Measurements from ENCODE around the gene GJC2.

The GJC2 gene

DNA sequence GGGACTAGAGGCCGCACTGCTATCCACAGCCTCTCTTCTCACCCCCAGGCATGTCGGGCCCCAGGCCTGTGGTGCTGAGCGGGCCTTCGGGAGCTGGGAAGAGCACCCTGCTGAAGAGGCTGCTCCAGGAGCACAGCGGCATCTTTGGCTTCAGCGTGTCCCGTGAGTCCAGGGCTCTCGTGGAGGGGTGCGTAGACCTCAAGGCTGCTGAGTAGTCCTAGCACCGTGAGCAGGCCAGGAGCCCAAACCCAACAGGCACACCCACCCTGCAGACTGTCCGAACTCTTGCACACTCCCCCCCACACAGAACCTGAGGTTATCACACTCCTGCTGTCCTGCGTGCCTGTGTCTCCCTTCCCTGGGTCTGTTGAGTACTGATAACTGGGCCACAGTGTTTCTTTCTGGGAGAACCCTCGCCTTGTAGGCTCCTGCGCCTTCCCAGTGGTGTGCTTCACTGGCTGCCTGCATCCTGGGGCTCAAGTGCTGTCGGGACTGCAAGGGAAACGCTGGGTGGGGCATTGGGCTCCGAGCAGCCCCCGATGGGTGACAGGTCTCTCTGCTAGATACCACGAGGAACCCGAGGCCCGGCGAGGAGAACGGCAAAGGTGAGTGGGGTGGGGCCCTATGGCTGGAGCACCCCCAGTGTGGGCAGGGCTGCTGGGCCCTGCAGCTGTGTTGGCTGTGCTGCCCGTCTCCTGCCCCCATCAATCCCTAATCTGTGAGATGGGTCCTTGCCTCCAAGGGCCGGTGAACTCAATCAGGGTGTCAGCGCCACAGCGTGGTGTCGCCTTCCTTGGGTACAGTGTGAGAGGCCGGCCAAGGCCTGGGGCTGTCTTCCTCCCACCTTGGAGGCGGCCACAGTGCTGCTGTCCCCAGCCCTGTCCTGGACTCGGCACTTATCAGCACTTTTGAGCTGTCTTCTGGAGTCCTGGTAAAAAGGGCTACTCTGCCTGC is 4.0 kb upstream of the GJC2 start:
- no peak for DNase-seq (ENCODE audit: low read depth)

GRCh38 chr1:228146417-228147150 is 3.1 kb upstream of the GJC2 start:
- DNase-seq (ENCODE audit: low read depth), result no peak

DNA sequence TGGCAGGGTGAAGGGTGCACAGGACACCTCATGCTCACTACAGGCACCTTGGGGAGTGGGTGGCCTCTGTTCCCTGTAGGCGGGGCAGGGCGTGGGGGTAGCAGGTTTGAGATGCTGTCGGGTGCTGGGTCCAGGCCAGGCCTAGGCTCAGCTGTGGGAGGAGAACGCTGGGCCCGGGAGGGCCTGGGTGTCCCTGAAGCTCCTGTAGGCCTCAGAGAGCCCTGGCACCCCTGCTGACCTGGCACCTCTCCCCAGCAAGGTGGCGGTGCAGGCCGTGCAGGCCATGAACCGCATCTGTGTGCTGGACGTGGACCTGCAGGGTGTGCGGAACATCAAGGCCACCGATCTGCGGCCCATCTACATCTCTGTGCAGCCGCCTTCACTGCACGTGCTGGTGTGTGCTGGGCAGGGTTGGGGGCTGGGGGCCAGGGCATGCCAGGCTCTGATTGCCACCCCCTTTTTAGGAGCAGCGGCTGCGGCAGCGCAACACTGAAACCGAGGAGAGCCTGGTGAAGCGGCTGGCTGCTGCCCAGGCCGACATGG is 2.5 kb upstream of the GJC2 start:
- DNase-seq (ENCODE audit: low read depth), result no peak

- no peak for DNase-seq (ENCODE audit: low read depth)
Measured at GRCh38 chr1:228147768-228148167, 2.0 kb upstream of the GJC2 start.

DNA sequence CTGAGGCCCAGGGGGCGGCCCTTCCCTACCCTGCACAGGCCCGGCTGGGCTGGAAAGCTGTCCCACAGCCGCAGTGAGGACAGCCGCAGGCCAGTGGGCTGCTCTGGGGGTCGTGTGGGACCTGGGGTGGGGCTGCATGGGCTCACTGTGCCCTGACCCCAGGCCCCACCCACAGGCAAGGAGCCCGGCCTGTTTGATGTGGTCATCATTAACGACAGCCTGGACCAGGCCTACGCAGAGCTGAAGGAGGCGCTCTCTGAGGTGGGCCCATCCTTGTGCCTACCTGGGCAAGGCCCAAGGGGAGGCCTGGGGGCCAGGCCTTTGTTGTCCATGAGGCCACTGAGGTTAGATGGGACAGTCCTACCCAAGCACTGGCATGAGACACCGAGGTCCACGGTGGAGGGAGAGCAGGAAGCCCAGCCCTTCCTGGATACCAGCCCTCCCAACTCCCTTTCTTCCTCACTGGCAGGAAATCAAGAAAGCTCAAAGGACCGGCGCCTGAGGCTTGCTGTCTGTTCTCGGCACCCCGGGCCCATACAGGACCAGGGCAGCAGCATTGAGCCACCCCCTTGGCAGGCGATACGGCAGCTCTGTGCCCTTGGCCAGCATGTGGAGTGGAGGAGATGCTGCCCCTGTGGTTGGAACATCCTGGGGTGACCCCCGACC is 1.4 kb upstream of the GJC2 start:
- no peak for DNase-seq (ENCODE audit: low read depth)

DNA sequence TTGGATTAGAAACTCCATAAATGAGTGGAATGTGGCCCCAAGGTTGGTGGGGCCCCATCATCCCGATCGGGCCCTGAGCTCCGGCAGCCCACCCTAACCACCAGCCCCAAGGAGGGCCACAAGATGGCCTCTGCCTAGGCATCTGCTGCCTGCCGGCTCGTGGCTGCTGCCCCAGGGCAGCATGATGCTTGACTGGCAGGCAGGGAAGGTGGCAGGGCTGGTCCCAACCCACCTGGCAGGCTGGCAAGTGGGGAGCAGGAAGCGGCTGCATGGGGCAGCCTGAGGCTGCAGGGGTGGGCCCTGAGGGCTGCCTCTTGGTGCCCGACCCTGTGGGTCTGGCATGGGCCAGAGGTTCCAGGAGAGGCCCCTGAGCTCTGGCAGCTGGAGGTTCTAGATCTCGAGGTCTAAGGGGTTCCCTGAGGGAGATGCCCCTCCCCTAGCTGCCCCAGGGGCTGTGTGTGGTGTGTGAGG is 760 bp upstream of the GJC2 start:
- no peak for DNase-seq (ENCODE audit: low read depth)

DNA sequence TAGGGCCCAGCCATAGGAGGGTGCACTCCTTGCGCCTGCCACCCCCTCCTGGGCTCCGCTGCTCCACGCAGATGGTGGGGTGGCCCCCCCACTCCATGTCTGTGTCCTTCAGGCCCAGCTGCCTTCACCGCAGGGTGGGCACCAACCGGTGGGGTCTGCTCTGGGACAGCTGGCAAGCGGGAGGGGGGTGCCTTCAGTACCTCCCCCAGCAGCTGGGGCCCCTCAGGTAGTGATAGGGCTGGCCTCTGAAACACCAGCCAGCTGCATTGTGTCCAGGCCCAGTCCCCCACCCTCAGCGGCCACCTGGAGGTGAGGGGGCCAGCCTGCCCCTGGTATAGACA is 360 bp downstream of the GJC2 start:
- no peak for DNase-seq (ENCODE audit: low read depth)

GRCh38 chr1:228150461-228151179 is 890 bp downstream of the GJC2 start:
- no peak for DNase-seq (ENCODE audit: low read depth)

GRCh38 chr1:228151180-228151925 is 1.6 kb downstream of the GJC2 start:
- DNase-seq (ENCODE audit: low read depth), result no peak

- DNase-seq (ENCODE audit: low read depth), result no peak
Measured at GRCh38 chr1:228152097-228152917, 2.6 kb downstream of the GJC2 start.

DNA sequence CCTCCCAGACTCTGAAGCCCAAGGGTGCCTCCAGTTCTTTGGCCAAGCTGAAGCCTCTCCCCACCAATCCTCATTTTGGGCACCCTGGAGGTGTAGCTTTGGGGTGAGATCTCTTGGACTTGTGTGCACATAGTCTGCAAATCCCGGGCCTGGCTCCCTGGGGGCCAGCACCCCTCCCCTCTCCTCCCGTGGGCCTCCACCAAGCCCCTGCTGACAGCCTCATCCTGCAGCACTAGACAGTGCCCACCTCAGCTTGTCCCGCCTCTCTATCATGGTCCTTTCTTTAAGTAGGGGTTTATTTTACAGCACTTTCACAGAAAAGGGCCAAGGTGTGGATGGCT is 3.2 kb downstream of the GJC2 start:
- no peak for DNase-seq (ENCODE audit: low read depth)

- DNase-seq (ENCODE audit: low read depth), result no peak
Measured at GRCh38 chr1:228154021-228154669, 4.4 kb downstream of the GJC2 start.

DNA sequence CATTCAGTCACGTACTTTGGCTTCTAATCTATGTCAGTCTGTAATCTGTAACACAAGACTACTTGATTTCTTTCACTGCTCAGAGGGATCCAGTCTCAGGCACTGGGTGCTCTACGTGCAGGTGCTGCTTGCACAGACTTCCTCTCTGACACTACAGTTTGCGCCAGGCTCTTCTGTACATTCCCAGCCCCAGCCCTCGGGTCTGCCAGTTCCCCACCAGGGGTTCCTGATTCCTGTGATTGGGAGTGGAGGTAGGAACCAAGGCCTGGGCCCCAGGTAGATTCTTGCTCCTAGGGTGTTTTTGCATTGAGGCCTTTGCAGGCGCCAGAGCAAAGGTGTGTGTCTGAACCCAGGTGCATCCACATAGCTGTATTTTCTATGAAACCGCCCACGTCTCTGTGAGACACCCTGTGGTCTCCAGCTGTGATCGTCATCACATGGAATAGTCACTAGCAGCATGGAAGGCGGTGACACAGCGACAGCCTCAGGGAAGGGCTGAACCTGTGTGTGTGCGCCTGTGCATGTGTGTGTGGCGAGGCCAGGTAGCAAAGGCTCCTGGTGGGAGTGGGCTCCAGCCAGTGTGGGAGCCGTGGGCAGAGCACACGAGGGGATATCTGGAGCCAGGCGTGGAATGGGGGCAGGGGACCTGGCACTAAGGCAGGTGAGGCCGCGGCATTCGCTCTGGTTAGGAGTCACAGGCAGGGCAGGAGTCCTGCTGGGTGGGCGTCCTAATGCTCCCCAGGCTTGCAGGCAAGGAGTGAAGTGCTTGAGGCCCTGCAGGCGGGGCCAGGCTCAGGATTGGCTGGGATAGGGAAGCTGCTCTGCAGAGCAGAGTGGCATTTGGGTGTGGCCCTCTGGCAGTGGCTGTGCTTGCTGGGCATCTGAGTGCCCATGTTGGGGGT is 5.2 kb downstream of the GJC2 start:
- DNase-seq (ENCODE audit: low read depth), result no peak

GRCh38 chr1:228155596-228156514 is 6.1 kb downstream of the GJC2 start:
- DNase-seq (ENCODE audit: low read depth), result no peak

DNA sequence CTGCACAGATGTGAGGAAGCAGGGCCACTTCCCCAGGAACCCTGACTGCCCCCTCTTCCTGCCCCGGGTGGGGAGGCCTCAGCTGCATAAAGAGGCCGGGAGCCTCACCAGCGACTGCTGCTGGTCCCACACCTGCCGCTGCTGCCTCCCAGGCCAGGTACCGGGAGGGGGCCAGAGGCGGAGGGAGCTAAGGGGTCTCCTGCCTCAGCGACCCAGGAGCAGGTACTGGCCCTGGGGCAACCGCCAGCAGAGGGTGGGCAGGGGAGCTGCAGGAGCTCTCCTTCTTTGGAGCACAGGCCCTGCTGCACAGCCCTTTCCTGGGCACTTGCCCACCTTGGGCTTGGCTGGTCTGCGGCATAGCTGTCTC is 6.8 kb downstream of the GJC2 start:
- no peak for DNase-seq (ENCODE audit: low read depth)

DNA sequence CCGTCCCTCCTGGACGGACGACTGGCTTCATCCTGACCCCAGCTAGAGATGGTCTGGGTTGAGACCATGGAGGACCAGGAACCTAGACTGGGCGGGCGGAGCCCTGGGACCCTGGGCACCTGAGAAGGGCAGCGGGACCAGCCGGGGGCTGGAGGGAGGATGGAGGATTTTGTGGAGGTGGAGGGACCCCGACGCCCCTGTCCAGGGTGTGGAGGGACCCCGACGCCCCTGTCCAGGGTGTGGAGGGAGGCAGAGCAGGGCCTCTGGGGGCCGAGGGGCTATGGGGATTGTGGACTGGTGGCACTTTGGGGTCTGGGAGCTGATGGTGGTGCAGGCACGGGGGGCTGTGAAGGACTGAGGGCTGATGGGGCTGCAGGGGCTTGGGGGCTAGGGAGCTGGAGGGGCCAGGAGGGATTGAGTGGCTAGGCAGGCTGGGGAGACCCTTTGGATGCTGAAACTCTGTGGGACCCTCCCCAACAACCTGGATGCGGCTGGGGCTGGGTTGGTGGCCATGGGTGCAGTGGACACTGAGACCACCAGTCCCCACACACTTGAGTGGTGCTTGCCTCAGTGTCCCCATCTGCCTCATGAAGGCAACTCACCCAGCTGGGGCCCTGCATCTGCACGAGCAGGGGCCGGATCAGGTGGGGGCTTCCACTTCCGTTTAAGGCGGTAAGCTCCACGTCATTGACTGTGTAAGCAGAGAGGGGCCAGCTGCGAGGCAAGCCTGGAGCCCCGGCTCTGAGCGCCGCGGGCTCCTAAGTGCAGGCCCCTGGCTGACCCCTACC is 7.4 kb downstream of the GJC2 start:
- DNase-seq (ENCODE audit: low read depth), result no peak

GRCh38 chr1:228157729-228158126 is 8.0 kb downstream of the GJC2 start:
- DNase-seq (ENCODE audit: low read depth), result no peak
